Measurements from ENCODE around the gene MDH2.
"Not testable (repeated sequence)": the region's sequence is repeated elsewhere in the genome, so short reads cannot be mapped to it uniquely, and the experiment has no call there.

Gene MDH2

DNA sequence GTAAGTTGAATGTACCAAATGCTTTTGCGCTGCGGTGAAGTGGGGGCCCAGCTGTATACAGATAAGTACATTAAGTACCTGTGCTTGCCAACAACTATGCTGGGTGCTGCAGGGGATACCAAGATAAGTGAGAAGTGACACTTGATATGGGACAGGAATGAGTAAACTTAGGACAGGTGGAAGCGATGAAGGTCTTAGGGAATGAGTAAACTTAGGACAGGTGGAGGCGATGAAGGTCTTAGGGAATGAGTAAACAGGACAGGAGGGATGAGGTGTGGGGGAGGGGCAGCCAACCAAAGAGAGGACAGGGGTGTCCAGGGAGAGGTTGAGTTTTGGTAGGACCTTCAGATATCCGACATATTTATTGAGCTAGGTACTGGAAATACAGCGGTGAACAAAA, 1.4 kb downstream of the MDH2 start:
- DNase-seq: no peak

DNA sequence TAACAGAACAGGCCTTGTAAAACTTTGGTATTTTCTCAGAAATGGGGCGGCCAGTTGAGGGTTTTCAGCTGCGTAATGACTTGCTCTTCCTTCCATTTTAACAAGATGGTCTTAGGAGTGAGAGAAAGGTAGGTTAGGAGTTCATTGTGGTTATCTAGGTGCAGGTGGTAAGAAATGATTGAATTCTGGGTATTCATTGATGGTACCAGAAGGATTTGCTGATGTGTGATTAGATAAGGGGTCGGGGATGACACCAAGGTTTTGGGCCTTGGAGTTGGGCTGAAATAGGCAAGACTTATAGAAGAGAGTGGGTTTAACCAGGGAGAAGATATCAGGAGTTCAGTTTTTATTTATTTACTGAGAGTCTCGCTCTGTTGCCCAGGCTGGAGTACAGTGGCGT, 2.6 kb downstream of the MDH2 start:
- no peak for DNase-seq

DNA sequence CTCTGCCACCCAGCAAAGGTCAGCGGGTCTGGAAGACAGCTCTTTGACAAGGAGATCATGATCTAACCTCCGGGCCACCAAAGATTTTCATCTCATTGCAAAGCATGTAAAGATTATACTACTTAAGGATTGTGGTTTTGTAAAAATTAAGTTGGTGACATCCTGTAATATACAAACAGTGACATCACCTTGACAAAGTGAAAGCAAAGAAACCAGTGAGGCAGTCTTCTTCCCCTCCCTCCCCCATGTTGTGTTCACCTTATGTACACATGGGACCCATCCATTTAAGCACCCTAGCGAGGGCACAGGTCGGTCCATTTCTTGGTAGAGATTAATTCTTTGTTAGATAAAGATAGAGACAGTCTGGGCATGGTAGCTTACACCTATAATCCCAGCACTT, 3.9 kb downstream of the MDH2 start:
- DNase-seq: no peak

DNA sequence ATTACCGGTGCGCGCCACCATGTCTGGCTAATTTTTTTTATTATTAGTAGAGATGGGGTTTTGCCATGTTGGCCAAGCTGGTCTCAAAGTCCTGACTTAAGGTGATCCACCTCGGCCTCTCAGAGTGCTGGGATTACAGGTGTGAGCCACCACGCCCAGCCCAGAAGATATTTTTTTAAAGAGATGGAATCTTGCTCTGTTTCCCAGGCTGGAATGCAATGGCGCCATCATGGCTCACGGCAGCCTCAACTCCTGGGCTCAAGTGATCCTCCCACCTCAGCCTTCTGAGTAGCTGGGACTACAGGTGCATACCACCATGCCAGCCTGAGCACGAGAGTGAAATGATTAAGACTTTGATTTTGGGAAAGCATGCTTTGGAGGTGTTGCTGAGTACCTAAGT, 4.8 kb downstream of the MDH2 start:
- not testable (repeated sequence) for DNase-seq

DNA sequence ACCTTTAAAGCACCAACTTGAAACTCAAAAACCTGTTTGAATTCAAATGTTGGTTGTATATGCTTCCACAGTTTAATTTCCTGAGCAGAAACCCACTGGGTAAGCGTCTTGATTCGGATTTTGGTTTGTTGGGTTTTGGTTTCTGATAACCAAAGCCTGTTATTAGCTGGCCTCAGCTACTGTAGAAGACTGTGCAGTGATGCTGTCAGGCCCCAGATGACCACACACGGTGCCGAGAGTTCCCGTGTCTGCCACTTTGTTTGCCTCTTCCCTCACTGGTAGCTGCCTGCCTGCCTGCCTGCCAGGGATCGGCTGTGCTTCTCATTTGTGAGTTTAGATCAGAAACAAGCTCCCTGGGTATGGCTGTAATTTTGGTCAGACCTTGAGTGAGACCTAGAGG, 5.6 kb downstream of the MDH2 start:
- no peak for DNase-seq

DNA sequence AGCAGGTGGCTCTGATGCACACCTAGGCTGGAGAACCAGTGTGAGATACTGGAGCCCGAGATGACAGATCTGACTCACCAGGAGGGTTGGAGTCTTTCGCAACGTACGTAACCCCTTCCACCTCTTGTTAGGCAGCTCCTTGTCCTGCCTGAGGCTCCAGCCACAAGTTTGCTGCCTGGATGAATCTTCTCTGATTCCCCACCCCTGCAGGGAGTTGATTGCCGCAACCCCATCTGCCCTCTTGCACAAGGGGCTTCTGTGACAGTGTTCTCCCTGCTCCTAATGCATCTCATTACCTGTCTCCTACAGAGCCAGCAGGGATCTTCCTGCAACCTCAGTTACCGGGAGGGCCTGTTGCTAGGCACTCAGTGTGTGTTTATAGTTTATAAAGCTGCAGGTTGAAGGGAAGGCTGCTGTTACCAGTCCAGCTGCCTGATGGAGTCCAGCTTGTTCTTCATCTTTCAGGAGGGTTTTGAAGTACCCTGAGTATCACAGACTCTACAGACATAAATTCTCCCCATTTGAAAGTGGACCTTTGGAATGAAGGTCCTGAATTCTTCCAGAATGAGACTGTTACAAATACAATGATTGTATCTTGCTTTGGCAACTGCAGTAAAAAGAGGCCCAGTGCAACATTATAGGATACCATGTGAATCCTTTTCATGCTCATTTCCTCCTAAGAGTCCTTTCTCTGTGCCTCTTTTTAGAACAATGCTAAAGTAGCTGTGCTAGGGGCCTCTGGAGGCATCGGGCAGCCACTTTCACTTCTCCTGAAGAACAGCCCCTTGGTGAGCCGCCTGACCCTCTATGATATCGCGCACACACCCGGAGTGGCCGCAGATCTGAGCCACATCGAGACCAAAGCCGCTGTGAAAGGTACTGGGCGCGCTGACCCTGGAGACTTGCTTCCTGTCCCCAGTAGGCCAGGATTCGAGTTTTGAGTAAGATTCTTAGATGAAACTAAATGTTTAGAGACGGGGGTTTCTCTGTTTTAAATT, 6.5 kb downstream of the MDH2 start:
- DNase-seq: no peak

DNA sequence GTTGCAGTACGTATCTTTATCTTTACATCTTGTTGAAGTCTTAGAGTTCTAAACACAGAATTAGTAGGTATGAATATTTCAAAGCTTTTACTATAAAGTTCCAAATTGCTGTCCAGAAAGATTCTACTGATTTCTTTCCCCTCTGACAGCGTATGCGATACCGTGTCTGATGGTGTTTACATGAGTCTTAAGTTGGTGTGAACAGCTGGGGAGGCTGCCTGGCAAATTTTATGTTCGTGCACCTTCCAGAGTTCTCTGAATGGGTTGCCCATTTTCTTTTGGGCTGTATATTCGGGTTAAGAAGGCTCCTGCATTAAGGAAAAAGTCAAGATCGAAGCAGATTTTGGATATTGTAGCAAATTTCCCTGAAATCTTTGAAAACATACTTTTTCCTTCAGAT, 8.3 kb downstream of the MDH2 start:
- DNase-seq: no peak

DNA sequence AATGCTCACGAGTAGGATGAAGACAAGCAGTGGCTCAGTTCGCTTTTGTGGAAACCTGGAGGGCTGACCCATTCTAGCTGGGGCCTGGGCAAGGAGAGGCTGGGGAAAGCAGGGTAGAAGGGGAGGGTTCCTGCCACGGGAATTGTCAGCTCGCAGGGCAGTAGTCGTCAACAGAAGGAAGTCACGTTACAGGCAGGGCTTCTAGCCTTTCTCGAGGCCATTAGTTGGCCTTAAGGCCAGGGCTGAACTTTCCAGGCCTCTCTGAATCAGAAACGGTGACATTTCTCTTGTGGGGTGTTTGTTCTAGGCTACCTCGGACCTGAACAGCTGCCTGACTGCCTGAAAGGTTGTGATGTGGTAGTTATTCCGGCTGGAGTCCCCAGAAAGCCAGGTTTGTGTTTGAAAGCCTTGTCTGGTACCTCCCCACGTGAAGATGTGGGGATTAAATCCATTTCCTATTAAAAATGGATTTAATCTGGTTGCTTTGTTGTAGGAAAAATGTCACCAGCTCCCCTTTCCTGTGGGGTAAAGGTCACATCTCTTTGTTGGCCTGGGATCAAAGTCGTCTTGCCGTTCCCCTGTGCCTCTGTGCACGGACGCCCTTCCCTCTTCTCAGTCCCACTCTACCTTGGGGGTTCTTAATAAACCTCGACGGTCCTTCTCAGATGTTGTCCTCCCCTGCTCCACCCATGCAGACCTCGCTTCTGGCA, 9.4 kb downstream of the MDH2 start:
- no peak for DNase-seq

DNA sequence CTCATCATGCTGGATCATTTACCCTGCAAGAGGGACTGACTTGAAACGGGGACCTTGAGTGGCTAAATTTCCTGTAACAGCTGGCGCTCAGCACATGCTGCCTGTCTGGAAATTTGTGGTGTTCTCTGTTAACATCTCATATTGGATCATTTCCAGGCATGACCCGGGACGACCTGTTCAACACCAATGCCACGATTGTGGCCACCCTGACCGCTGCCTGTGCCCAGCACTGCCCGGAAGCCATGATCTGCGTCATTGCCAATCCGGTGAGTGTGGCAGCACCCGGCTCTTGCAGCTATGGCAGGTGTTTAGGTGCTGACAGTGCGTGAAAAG, 9.9 kb downstream of the MDH2 start:
- no peak for DNase-seq

DNA sequence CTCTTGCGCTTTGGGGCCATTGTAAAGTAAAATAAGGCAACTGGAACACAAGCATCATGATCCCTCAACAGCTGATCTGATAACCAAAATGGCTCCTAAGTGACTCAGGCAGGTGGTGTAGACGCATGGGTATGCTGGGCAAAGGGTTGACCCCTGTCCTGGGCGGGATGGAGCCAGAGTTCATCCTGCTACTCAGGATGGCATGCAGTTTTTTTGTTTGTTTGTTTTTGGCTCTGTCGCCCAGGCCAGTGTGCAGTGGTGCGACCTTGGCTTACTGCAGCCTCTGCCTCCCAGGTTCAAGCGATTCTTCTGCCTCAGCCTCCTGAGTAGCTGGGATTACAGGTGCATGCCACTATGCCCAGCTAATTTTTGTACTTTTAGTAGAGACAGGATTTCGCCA, 10.8 kb downstream of the MDH2 start:
- not testable (repeated sequence) for DNase-seq

DNA sequence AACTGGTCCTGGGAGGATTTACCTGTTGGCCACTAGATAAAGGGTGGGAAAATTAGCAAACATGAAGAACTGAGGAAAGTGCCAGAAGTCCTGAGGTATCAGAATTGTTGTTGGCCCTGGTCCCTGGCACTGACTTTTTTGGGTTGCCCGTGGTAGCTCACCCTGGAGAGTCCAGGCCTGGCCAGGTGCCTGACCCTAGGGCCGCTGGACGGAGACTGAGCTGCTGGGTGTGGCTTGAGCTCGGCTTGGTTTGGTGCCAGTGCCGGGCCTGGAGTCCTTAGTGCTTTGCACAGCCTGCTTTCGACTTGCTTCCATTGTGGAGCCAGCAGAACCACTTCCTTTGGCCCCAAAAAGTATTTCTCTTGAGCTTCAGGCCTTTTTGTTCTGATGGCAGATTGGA, 12.9 kb downstream of the MDH2 start:
- no peak for DNase-seq

DNA sequence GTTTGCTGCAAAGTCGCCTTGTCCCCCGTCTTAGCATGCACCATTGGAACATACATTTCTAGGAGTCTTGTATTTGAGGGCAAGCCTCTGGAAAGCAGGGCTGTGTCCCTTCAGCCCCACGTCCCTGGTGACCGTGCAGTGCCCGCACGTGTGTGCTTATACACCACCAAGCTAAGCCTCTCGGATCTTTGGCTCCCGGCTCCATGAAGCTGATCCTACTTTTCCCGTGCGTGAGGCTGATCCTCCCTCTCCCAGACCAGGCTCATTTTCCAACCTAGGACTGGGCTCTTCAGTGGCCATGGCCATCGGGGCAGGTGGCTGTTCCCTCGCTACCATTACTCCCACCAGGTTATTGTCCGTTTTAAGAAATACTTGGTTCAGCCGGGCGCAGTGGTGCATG, 14.3 kb downstream of the MDH2 start:
- no peak for DNase-seq

DNA sequence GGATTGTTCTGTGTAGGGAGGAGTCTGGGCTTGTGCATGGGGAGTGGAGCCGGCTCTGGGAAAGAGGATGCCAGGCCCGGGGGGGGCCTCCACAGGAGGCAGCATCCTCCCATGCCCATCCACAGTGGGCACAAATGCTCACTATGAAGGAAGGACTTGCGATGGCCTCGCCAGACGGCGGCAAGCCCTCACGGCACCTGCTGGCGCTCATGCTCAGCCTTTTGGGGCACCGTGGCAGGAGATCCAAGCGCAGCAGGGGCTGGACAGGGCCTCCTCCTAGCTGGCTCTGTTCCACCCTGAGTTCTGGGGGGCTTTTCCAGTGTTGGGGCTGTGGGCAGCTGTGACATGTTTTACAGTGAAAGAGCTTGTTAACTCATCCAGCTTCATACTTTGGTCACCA, 15.2 kb downstream of the MDH2 start:
- DNase-seq: no peak

DNA sequence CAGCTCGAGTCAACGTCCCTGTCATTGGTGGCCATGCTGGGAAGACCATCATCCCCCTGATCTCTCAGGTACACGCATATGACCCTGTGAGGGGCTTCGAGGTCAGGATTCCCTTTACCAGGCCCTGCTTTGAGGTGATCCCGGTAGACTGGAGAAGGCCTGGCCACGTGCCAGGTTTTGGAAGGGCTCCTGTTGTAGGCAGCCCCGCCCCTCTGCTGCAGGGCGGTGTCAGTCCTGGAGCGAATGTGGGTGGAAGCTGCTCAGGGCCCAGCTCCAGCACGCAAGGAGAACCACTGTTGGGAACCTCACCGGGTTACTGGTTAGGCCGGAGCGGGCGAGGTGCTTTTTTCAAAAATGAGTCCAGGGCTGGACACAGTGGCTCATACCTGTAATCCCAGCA, 15.6 kb downstream of the MDH2 start:
- no peak for DNase-seq

DNA sequence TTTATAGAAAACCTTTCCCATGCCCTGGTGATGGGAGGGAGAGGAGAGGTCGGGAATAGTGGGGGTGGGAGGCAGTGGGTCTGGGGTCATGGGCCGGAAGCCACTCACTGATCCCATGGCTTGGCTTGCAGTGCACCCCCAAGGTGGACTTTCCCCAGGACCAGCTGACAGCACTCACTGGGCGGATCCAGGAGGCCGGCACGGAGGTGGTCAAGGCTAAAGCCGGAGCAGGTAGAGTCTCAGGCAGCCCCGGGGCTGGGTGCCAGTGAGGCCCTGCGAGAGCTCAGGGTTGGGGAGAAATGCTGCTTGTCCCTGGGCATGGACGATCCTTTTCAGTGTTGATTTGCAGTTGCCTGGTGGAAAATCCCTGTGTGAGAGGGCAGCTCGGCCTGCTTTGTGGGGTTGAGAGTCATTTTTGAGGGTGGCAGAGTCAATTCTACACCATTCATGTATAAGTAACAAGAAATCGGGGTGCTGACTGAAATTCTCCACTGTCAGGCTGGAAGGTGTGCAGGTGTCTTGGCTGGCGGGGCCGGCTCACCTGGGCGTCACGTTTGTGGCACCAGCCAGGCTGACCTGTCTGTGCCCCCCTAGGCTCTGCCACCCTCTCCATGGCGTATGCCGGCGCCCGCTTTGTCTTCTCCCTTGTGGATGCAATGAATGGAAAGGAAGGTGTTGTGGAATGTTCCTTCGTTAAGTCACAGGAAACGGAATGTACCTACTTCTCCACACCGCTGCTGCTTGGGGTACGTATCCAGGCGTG, 16.5 kb downstream of the MDH2 start:
- no peak for DNase-seq

DNA sequence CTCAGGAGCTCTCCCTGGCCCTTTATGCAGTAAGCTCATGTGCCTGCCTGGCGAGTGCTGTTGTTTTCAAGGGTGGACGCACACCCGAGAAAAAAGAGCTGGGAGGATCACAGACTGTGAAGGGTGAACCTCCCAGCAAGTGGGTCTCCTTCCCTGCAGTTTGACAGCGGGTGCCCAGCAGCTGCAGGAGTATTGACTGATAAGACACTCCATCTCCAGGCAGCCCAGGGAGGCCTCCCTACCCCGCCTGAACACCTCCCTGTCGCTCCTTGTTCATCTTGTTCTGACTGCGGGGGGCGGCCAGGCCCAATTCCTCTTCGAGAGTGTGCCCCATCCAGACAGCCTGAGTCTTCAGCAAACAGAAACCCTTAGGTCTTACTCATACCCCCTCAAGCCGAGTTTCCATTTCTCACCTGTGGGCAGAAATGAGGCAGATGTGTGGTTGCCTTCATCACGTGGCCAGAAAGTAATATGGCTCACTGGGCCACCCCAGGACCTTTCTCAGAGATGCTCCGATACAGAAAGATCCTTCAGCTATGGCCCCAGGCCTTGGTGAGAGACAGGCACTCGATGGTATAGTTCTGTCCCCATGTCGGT, 17.2 kb downstream of the MDH2 start:
- DNase-seq: no peak

DNA sequence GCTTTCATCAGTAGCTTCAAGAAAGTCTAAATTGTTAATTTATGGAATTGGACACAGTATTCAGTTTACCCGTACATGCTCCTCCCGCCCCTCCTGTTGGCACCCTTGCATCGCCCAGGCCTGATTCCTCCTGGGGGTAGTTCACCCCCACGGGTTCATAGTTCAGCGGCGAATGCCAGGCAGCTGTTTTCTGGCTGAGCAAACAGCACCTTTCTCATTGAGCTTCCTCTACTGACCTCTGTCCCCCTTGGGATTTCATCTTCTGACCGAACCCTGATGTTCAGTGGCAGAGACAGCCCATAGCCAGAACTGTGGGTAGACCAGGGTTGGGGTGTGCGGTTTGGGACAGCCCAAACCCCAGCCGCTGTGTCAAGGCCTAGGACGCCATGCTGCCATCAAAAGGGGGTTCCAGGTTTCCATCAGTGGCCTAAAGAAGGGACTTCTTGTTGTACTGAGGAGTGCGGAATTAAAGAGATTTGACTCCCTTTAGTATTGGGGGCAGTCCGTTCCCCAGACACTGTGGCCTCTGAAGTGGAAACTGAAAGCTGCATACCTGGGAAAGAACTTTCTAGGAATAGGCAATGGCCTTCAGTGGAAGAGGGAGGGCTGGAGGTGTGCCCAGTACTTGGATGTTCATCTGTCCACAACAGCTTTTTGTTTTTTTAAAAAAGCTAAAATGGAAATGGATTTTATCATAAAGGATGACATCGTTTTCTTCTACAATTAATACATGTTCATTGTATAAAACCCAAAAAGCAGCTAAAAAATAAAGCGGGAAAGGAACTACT, 19.0 kb downstream of the MDH2 start:
- no peak for DNase-seq

DNA sequence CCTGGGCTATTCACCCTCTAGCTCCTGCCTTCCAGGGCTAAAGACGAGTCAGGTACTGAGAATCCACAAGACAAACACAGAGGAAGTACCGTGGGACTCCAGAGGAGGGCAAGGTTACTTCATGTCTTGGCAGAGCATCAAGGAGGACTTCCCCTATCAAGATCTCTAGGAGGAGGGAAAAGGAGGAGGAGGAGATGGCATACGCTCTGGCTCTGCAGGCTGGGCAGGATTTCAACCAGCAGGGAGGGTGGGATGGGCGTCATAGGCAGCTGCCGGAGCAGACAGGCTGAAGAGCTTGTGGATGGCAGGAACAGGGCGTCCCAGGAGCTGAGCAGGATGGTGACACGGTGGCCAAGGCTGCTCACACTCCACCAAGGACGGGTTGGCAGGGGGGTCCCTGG, 21.3 kb downstream of the MDH2 start:
- DNase-seq: peak in 1 of 2 experiments; percentile 10

DNA sequence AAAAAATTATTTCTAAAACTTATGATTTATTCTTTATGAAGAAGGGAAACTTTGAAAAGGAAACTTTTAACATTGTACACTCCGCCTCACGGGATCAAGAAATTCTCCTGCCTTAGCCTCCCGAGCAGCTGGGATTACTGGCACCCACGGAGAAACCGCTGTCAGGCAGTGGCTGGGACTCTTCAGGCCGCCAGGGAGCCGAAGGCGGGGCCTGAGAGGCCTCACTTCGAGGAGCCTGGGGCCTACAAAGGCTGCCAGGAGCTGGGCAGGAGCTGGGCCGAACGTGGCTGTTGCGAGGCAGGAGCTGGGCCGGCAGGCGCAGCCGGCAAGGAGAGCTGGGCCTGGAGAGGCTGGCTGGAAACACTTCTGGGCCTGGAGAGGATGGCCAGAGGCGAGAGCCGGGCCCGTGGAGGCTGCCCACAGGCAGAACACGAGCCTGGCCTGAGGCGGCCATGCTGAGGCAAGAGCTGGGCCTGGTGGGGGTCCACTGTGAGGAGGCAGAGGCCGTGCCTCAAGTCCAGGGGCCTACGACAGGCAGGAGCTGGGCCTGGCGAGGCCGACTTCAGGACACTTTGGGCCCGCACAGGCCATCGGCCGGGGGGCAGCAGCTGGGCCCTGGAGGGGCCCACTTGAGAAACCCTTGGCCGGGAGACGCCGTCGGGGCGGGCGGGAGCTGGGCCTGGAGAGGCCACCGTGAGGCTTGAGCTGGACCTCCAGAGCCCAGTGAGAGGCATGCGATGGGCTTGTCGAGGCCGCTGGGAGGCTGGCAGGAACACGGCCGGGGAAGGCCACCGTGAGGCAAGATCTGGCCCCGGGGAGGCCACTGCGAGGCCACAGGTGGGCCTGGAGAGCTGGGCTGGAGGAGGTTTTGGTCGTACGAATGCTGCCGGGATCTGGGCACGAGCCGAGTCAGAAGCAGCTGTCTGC, 23.7 kb downstream of the MDH2 start:
- no peak for DNase-seq

DNA sequence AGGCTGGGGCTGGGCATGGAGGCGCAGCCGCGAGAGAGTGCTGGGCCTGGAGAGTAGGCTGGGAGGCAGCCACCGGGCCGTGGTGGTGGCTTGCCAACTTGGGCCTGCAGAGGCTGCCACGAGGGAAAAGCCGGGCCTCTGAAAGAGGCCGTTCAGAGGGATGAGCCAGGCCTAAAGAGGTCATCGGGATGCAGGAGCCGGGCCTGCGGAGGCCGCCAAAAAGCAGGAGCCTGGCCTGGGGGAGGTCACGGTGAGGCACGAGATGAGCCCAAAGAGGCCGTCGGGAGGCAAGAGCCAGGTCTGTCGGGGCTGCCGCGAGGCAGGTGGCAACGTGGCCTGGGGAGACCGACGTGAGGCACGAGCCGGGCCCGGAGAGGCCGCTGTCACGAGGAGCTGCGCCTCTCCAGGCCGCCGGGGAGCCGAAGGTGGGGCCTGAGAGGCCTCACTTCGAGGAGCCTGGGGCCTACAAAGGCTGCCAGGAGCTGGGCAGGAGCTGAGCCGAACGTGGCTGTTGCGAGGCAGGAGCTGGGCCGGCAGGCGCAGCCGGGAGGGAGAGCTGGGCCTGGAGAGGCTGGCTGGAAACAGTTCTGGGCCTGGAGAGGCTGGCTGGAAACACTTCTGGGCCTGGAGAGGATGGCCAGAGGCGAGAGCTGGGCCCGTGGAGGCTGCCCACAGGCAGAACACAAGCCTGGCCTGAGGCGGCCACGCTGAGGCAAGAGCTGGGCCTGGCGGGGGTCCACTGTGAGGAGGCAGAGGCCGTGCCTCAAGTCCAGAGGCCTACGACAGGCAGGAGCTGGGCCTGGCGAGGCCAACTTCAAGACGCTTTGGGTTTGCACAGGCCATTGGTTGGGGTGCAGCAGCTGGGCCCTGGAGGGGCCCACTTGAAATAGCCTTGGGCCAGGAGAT, 24.6 kb downstream of the MDH2 start:
- DNase-seq: no peak
